Small intestine (tissue), 16 donors: ENCODE data around the gene TMEM259. TPM values are rescaled to one million over a fixed set of nuclear protein-coding genes. Genes with fewer than 3 reads are reported as not detected.

ENCODE experiments used
- DNase-seq, 2 donors: peaks; one replicate each; pipeline versions ENCODE4 v3.0.0 to v3.0.0-alpha.2; 2013
- FAIRE-seq: peaks from 2 replicates; lab custom pipeline; 2012; peaks lifted over from hg19 to GRCh38; lab: Jason Lieb, UNC
- H3K27ac ChIP-seq, 3 donors: one replicate each; pipeline ENCODE4 v1.5.1; 2013; ENCODE audit warnings: low read length in 2 of 3, mild to moderate bottlenecking in 2 of 3, control low read depth in 1 of 3, inconsistent platforms in 1 of 3, low read depth in 1 of 3, moderate library complexity in 1 of 3
- H3K27me3 ChIP-seq, 3 donors: one replicate each; pipeline ENCODE4 v1.6.1; 2013; ENCODE audit warnings: low read length in 3 of 3, inconsistent platforms in 1 of 3; ENCODE audit not compliant: control insufficient read depth in 3 of 3, insufficient read depth in 3 of 3
- H3K36me3 ChIP-seq, 3 donors: one replicate each; pipeline ENCODE4 v1.6.1; 2013; ENCODE audit warnings: low read length in 3 of 3, inconsistent platforms in 1 of 3, low read depth in 1 of 3, mild to moderate bottlenecking in 1 of 3, moderate library complexity in 1 of 3; ENCODE audit not compliant: control insufficient read depth in 3 of 3, insufficient read depth in 2 of 3
- H3K4me1 ChIP-seq, 3 donors: one replicate each; pipeline ENCODE4 v1.6.1; 2013; ENCODE audit warnings: low read length in 2 of 3, inconsistent platforms in 1 of 3, low read depth in 1 of 3, mild to moderate bottlenecking in 1 of 3, moderate library complexity in 1 of 3; ENCODE audit not compliant: control insufficient read depth in 3 of 3, insufficient read depth in 2 of 3
- H3K4me3 ChIP-seq, 3 donors: one replicate each; pipeline ENCODE4 v1.5.1; 2013; ENCODE audit warnings: low read length in 3 of 3, control low read depth in 1 of 3, inconsistent platforms in 1 of 3, low read depth in 1 of 3, mild to moderate bottlenecking in 1 of 3, moderate library complexity in 1 of 3
- H3K9me3 ChIP-seq, 2 donors: one replicate each; pipeline ENCODE4 v1.6.1; 2013; ENCODE audit warnings: low read depth in 1 of 2, low read length in 1 of 2; ENCODE audit not compliant: control insufficient read depth in 2 of 2, insufficient read depth in 1 of 2
- WGBS, 3 donors: extraction: QIAGEN DNeasy Blood & Tissue Kit; methylation state at CpG; one replicate each; pipeline ENCODE4 v1.1.7; 2013; 5-methylcytosine and 5-hydroxymethylcytosine counted together
- long read RNA-seq, 10 donors: transcript quantifications; one replicate each; lab custom pipeline, GENCODE V29; 2026
- polyA plus RNA-seq, 4 donors: library from polyadenylated mRNA; stranded (reverse) in 3 of 4; unstranded in 1 of 4; fragments of 200-250 nt in 3 of 4; fragments of 120-200 nt in 1 of 4; gene quantifications; one replicate each; pipeline versions ENCODE4 v1.2.1 to v1.2.3, GENCODE V29; 2013
- donor health status: healthy with polysubstance abuse.
- donor health status: control.
- donor health status: control.
- donor health status: Bipolar disorder and iron deficiency.
- donor health status: healthy.

TMEM259 gene
- 100 to 1,000 TPM; 123 to 313 (median 186) TPM for polyA plus RNA-seq
- long read RNA-seq, donor 1, result 0 reads
- long read RNA-seq, donor 2, partial matches to known transcripts, result 0 of 6 reads
- long read RNA-seq, donor 2, other reads (novel, unspliced or antisense), result 0 of 6 reads
- long read RNA-seq, donor 3, transcript TMEM259-208 (1 exons, 1,637 nt), result major isoform, 32 of 39 reads
- long read RNA-seq, donor 3, partial matches to known transcripts, result 5 of 39 reads
- long read RNA-seq, donor 3, other reads (novel, unspliced or antisense), result 0 of 39 reads
- long read RNA-seq, donor 4, partial matches to known transcripts, result 0 of 1 reads
- long read RNA-seq, donor 4, other reads (novel, unspliced or antisense), result 0 of 1 reads
- long read RNA-seq, donor 5, transcript TMEM259-208 (1 exons, 1,637 nt), result major isoform, 17 of 18 reads
- long read RNA-seq, donor 5, partial matches to known transcripts, result 0 of 18 reads
- long read RNA-seq, donor 5, other reads (novel, unspliced or antisense), result 0 of 18 reads
- long read RNA-seq, donor 6, transcript TMEM259-208 (1 exons, 1,637 nt), result major isoform, 16 of 32 reads
- long read RNA-seq, donor 6, transcript TMEM259-202 (11 exons, 2,748 nt), result minor isoform, 7 of 32 reads
- long read RNA-seq, donor 6, partial matches to known transcripts, result 9 of 32 reads
- long read RNA-seq, donor 6, other reads (novel, unspliced or antisense), result 0 of 32 reads
- long read RNA-seq, donor 7, transcript TMEM259-202 (11 exons, 2,748 nt), result minor isoform, 17 of 53 reads
- long read RNA-seq, donor 7, transcript TMEM259-208 (1 exons, 1,637 nt), result major isoform, 22 of 53 reads
- long read RNA-seq, donor 7, partial matches to known transcripts, result 12 of 53 reads
- long read RNA-seq, donor 7, other reads (novel, unspliced or antisense), result 0 of 53 reads
- long read RNA-seq, donor 8, partial matches to known transcripts, result 0 of 4 reads
- long read RNA-seq, donor 8, other reads (novel, unspliced or antisense), result 0 of 4 reads
- long read RNA-seq, donor 9, transcript TMEM259-208 (1 exons, 1,637 nt), result major isoform, 6 of 6 reads
- long read RNA-seq, donor 9, partial matches to known transcripts, result 0 of 6 reads
- long read RNA-seq, donor 9, other reads (novel, unspliced or antisense), result 0 of 6 reads
- long read RNA-seq, donor 10, transcript TMEM259-208 (1 exons, 1,637 nt), result minor isoform, 7 of 23 reads
- long read RNA-seq, donor 10, transcript TMEM259-202 (11 exons, 2,748 nt), result major isoform, 10 of 23 reads
- long read RNA-seq, donor 10, partial matches to known transcripts, result 5 of 23 reads
- long read RNA-seq, donor 10, other reads (novel, unspliced or antisense), result 0 of 23 reads

DNA sequence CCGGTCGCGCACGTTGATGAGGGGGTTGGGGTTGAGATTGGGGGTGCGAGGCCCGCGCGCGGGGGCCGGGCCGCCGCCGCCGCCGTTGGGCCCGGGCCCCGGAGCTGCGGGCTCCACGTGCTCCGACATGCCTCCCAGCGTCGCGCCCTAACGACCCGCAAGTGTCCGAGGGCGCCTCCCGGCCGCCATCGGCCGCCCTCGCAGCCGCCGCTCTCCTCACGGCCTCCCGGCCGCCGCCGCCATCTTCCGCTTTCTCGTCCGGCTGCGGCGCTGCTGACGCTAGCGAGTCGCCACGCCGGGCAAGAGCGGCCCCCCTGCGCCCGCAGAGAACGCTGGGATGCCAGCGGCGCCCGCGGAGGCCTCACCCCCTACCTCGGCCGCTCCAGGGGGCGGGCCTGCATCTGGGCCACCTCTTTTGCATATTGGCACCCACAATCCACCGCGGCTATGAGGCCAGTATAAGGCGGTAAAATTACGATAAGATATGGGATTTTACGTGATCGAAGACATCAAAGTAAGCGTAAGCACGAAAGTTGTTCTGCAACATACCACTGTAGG lies at the start of gene TMEM259:
TMEM259 (minus strand) TSS at position 256 of the 558 bp plus-strand sequence; CDS start at position 129, 127 bp downstream.
- DNase-seq, result peak; percentile 98
- Histone ChIP-seq H3K36me3 (peaks cover 0 to 38% (median 0%) of the 10 kb centered on the region in 3 donors), H3K27ac (peak within 1 kb of the TSS; percentile 80 to 95 (median 84)), H3K4me1 (peaks cover 6 to 48% (median 8%) of the 10 kb centered on the region in 3 donors), H3K27me3 (peaks cover 0 to 2% (median 0%) of the 10 kb centered on the region in 3 donors), H3K4me3 (peak within 1 kb of the TSS; percentile 87 to 99 (median 89)), H3K9me3 (no peaks in the 10 kb centered on the region)
- no peak for FAIRE-seq
- 0 to 1% (median 0%) methylated on average over 44 to 68 of the region's 68 CpGs for WGBS, 3 donors

DNA sequence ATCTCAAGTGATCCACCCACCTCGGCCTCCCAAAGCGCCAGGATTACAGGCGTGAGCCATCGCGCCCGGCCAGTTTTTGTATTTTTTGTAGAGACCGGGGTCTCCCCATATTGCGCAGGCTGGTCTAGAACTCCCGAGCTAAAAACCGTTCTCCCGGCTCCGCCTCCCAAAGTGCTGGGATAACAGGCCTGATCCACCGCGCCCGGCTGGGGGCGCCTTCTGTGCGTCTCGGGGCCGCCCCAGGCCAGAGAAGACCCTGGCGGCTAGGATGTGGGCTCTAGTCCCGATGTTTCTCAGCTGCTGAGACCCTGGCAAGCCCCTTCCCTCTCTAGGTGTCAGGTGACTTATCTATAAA lies 49.6 kb upstream of the TMEM259 start:
- peaks cover 5 to 73% (median 5%) of the 10 kb centered on the region in 3 donors for H3K27me3 ChIP-seq
- DNase-seq (no peak), FAIRE-seq (no peak)
- peaks cover 0 to 4% of the 10 kb centered on the region in 2 donors for H3K9me3 ChIP-seq
- H3K36me3 ChIP-seq, result no peaks in the 10 kb centered on the region
- H3K4me3 ChIP-seq, result no peak overlapping the region
- H3K27ac ChIP-seq, result no peak overlapping the region
- 8 to 39% (median 34%) methylated on average over 21 of the region's 21 CpGs for WGBS, 3 donors
- peaks cover 0 to 14% (median 4%) of the 10 kb centered on the region in 3 donors for H3K4me1 ChIP-seq

DNA sequence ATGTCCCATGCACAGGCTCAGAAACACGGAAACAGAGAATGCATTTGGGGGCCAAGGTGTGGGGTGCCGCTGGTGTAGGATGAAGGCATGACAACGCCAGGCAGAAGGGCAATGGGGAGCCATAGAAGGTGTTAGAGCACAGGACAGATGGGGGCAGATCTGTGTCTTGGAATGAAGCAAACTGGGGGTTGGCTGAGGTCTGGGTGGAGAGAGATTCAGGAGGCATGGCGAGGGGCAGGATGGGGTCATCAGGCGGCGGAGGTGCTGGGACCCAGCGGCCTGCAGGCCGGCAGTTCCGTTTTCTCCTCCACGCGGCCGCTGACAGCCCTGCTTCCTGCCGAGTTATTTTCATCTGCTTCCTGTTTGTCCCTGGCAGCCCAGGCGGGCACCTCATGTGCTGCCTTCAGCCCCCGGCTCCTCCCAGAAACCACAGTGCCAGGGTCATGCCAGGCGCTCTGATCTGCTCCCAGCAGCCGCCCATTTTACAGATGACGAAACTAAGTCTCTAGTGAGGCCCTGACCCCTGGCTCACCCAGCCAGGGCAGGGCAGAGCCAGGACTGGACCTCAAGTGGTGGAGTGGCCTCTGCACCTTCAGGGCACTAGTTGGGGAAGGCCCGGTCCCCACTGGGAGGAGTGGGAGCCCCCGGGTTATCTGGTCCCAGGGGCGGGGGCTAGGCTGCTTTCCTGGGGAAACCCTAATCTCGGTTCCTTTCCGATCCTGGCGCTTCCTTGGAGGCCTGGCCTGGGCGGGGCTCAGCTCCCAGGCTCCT lies 48.3 kb upstream of the TMEM259 start:
- no peak for FAIRE-seq
- peaks cover 5 to 86% (median 5%) of the 10 kb centered on the region in 3 donors for H3K27me3 ChIP-seq
- peaks cover 0 to 24% (median 0%) of the 10 kb centered on the region in 3 donors for H3K4me1 ChIP-seq
- DNase-seq, result no peak
- no peaks in the 10 kb centered on the region for H3K36me3 ChIP-seq
- WGBS, 3 donors, result 12 to 31% (median 17%) methylated on average over 23 to 25 of the region's 25 CpGs
- peak overlapping the region in 2 of 3 donors; percentile 27 to 46 for H3K27ac ChIP-seq
- peak overlapping the region in 2 of 3 donors; percentile 38 to 40 for H3K4me3 ChIP-seq
- H3K9me3 ChIP-seq, result peaks cover 0 to 4% of the 10 kb centered on the region in 2 donors

DNA sequence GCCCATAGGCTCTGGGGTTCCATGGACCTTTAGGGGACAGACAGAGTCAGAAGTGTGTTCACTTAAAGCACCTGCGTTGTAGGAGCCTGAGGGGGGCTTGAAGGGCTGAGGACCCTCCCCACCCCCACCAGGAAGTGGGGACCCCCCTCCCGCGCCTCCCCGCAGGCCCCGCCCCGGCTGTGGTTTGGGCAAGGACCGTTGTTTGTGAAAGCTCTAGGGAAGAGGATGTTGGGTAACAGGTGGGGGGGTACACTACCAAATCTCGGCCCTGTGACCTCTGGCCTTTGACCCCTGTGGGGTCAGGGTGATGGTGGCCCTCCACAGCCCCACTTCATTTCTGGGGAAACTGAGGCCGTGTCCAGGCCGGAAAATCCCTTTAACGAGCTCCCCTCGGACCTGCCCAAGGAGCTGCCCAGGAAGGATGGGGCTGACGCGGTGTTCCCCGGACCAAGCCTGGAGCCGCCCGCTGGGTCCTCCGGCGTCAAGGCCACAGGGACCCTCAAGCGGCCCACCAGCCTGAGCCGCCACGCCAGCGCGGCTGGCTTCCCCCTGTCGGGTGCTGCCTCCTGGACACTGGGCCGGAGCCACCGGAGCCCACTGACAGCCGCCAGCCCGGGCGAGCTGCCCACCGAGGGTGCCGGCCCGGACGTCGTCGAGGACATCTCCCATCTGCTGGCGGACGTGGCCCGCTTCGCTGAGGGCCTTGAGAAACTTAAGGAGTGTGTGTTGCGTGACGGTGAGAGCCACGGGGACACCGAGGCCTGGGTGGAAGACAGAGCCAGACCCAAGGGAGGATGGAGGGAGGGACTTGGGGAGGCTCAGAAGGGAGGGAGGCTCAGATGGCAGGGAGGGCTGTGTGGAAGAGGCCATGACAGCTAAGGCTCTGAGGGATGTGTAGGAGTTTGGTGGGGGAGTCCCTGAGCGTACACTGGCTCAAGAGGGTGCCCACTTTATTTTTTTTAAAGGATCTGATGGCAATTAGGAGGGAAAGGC lies 47.4 kb upstream of the TMEM259 start:
- H3K36me3 ChIP-seq, result no peaks in the 10 kb centered on the region
- WGBS, 3 donors, result 48 to 67% (median 54%) methylated on average over 37 to 45 of the region's 45 CpGs
- peaks cover 0 to 6% of the 10 kb centered on the region in 2 donors for H3K9me3 ChIP-seq
- no peak for FAIRE-seq
- peak overlapping the region in 2 of 3 donors; percentile 18 to 83 for H3K27ac ChIP-seq
- H3K27me3 ChIP-seq, result peaks cover 5 to 93% (median 5%) of the 10 kb centered on the region in 3 donors
- DNase-seq, result no peak
- peak overlapping the region; percentile 21 to 60 (median 38) for H3K4me3 ChIP-seq
- H3K4me1 ChIP-seq, result peaks cover 0 to 24% (median 0%) of the 10 kb centered on the region in 3 donors

DNA sequence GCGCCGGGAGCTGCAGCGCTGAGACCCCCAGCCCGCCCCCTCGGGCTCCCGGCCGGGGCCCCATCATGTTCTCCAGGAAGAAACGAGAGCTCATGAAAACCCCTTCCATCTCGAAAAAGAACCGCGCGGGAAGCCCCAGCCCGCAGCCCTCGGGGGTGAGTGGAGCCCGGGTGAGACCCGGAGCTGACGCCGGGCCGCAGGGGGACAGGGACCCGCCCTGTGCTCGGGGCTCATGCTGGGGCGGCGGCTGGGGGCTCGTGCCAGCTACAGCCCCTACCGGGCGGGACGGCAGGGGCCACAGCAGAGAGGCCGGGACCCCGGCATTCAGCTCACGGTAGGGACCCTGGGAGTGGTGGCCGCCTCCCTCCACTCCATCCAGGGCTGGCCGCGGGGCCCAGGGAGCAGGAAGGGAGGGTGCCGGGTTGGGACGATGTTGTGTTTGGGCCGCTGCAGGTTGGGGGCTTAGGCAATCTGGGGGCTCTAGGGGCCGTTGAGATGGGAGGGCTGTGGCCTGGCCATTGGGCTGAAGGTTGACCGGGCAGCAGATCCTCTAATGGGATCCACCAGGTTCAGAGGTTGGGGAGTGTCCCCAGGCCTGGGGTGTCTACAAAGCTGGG lies 46.5 kb upstream of the TMEM259 start:
- WGBS, 3 donors, result 3 to 4% (median 3%) methylated on average over 32 to 38 of the region's 38 CpGs
- DNase-seq, result no peak
- peak overlapping the region; percentile 21 to 60 (median 38) for H3K4me3 ChIP-seq
- H3K27ac ChIP-seq, result peak overlapping the region in 2 of 3 donors; percentile 66 to 83
- peaks cover 0 to 24% (median 0%) of the 10 kb centered on the region in 3 donors for H3K4me1 ChIP-seq
- no peaks in the 10 kb centered on the region for H3K36me3 ChIP-seq
- FAIRE-seq, result no peak
- peaks cover 0 to 11% of the 10 kb centered on the region in 2 donors for H3K9me3 ChIP-seq
- H3K27me3 ChIP-seq, result peaks cover 5 to 88% (median 5%) of the 10 kb centered on the region in 3 donors

DNA sequence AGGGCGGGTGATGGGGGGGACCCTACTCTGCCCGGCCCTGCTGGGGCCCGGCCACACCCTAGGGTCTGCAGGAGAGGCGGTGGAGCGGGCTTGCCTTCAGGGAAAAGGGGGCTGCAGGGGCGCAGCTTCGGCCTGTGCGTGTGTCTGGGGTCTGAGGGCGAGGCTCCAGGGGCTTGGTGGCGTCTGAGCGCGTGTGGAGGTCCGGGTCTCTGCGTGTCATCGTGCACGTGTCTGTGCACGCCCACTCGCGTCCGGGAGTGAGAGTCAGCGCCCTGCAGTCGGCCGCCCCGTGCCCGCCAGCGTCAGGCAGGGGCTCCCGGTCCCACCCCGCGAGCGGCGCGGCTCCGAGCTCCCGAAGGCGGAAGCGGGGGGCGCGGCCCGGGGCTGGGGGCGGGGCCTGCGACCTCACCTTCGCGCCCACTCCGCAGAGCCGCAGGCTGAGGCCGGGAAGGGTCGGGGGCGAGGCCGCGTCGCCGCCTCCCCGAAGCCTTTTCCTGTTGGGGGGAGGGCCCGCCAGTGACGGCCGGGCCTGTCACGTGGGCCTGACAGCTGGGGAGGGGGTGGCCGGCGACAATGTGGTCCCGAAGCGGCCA lies 45.9 kb upstream of the TMEM259 start, which contains the start of gene ARHGAP45:
ARHGAP45 (plus strand) TSS at position 420 of the 593 bp plus-strand sequence. CDS start 239 bp downstream, outside the sequence.
- H3K4me1 ChIP-seq, result peaks cover 0 to 24% (median 0%) of the 10 kb centered on the region in 3 donors
- H3K27me3 ChIP-seq, result peaks cover 5 to 82% (median 5%) of the 10 kb centered on the region in 3 donors

More for the DNA sequence above, 45.9 kb upstream of the TMEM259 start, which contains the start of gene ARHGAP45:
- H3K36me3 ChIP-seq, result no peaks in the 10 kb centered on the region
- H3K4me3 ChIP-seq, result peak within 1 kb of the TSS; percentile 21 to 60 (median 38)
- FAIRE-seq, result no peak
- DNase-seq, result peak in 1 of 2 donors; percentile 51
- H3K9me3 ChIP-seq, result peaks cover 0 to 9% of the 10 kb centered on the region in 2 donors
- peak within 1 kb of the TSS in 2 of 3 donors; percentile 66 to 83 for H3K27ac ChIP-seq
- WGBS, 3 donors, result 2 to 5% (median 3%) methylated on average over 47 to 61 of the region's 61 CpGs
